Brain microvascular endothelial cell (primary cell): ENCODE measurements around the gene RRP12.

Experiments
- DNase-seq: peaks from one replicate; pipeline ENCODE4 v3.0.0-alpha.2; 2020
- H3K27ac ChIP-seq: fragments of 250-450 bp; sonication (Bioruptor Pico); 2 replicates; pipeline ENCODE4 v1.5.1; 2020; ENCODE audit warnings: mild to moderate bottlenecking, moderate library complexity
- H3K27me3 ChIP-seq: fragments of 250-450 bp; sonication (Bioruptor Pico); replicated peaks from 2 replicates; pipeline ENCODE4 v1.5.1; 2020; ENCODE audit warnings: mild to moderate bottlenecking
- H3K36me3 ChIP-seq: fragments of 250-450 bp; sonication (Bioruptor Pico); replicated peaks from 2 replicates; pipeline ENCODE4 v1.5.1; 2020; ENCODE audit warnings: mild to moderate bottlenecking
- H3K4me3 ChIP-seq: 2 replicates; pipeline ENCODE4 v1.5.1; 2011; ENCODE audit warnings: low read depth, mild to moderate bottlenecking, control low read depth, low read length, moderate library complexity
- in situ Hi-C: cut with HindIII; loops from 2 replicates; pipeline ENCODE4 v1.10.0; 2017; ENCODE audit warnings: low sequenced_read_pairs, low pct_ligation_motif_present
- TF ChIP-seq, protein P1 (sequence below): IDR thresholded peaks from 2 replicates; pipeline ENCODE4 v1.5.1; 2011; ENCODE audit warnings: low read depth, mild to moderate bottlenecking, moderate library complexity, low read length, control low read depth, inconsistent platforms; ENCODE audit errors: missing control alignments

The RRP12 gene

DNA sequence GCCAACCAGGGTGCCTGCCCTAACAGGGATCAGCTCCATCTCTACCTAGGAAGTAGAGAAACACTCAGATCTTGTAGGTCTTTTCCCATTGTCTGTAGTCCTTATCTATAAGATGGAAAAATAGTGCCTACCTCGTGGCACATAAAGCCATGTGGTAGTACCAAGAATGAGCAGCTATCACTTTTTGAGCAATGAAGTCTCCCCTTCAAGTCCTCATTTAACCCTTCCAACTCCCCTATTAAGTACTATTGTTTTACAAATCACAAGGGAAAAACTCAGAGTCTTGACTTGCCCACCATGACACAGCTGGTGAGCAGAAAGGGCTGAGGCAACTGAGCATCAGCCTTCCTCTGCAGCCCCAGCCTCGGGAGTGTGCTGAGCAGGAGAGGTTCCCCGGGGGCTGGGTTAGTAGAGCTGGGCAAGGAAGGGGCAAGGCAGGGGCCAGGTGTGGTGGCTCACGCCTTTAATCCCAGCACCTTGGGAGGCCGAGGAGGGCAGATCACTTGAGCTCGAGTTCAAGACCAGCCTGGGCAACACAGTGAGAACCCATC is 69.9 kb downstream of the RRP12 start:
- in situ Hi-C loops: no loop called here
- no peaks in the 10 kb centered on the region for H3K36me3 ChIP-seq
- DNase-seq: no peak
- no peak overlapping the region for H3K4me3 ChIP-seq
- no peak overlapping the region for H3K27ac ChIP-seq
- H3K27me3 ChIP-seq: peaks cover 7% of the 10 kb centered on the region
- TF ChIP-seq, protein P1, sequence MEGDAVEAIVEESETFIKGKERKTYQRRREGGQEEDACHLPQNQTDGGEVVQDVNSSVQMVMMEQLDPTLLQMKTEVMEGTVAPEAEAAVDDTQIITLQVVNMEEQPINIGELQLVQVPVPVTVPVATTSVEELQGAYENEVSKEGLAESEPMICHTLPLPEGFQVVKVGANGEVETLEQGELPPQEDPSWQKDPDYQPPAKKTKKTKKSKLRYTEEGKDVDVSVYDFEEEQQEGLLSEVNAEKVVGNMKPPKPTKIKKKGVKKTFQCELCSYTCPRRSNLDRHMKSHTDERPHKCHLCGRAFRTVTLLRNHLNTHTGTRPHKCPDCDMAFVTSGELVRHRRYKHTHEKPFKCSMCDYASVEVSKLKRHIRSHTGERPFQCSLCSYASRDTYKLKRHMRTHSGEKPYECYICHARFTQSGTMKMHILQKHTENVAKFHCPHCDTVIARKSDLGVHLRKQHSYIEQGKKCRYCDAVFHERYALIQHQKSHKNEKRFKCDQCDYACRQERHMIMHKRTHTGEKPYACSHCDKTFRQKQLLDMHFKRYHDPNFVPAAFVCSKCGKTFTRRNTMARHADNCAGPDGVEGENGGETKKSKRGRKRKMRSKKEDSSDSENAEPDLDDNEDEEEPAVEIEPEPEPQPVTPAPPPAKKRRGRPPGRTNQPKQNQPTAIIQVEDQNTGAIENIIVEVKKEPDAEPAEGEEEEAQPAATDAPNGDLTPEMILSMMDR: no peak

DNA sequence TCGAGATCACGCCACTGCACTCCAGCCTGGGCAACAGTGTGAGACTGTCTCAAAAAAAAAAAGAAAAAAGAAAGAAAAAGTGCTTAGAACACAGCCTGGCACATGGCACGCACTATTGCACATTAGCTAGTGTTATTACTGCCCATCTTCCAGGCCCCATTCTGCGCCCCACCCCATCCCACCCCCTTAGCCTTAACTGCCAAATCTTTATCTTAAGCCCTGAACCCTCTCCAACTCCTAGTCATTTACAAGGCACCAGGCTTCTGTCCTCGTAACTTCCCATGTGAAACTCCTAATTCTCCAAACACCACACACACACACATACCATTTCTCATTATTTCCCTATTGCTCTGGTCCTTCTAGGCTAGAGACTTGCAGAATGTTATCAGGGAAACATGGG is 71.4 kb downstream of the RRP12 start:
- in situ Hi-C loops: no loop called here
- no peak overlapping the region for H3K4me3 ChIP-seq
- TF ChIP-seq, protein P1: no peak
- DNase-seq: no peak
- no peaks in the 10 kb centered on the region for H3K27me3 ChIP-seq
- no peaks in the 10 kb centered on the region for H3K36me3 ChIP-seq
- no peak overlapping the region for H3K27ac ChIP-seq

DNA sequence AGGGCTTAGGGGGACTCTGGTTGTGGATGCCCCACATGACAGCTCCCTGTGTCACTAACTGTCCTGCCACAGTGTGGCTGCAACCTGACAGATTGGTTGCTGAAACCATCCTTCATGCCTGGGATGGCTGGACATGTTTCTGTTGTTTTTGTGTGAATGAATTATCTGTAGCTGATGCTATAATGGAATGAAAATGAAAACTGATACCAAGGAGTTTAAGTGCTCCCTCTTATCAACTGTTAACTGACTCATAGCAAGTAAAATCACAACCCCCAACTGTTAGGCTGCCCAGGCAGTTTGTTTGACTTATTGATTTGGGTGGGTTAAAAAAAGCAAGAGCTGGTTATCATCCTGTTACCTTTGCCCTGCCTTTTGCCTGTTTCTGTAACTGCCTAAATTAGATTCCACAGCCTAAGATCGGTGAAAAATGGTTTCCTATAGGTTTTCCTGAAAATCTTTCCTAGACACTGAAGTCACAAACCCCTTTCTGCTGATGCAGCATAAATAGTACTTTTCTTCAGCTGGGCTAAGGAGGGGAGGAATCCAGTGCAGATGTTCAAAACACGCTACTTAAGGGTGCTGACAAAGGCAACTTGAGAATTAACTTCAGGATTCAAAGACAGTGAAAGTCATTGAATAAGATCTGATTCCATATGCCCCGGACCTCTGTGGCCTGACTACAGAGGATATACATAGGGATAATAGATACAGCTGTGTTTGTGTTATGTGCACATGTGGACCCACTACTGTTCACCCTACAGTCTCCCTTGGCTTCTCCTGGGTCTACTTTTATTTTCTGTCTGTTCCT is 72.3 kb downstream of the RRP12 start:
- in situ Hi-C loops: no loop called here
- no peak for DNase-seq
- no peaks in the 10 kb centered on the region for H3K27me3 ChIP-seq
- H3K4me3 ChIP-seq: no peak overlapping the region
- H3K36me3 ChIP-seq: no peaks in the 10 kb centered on the region
- H3K27ac ChIP-seq: no peak overlapping the region
- TF ChIP-seq, protein P1: no peak

DNA sequence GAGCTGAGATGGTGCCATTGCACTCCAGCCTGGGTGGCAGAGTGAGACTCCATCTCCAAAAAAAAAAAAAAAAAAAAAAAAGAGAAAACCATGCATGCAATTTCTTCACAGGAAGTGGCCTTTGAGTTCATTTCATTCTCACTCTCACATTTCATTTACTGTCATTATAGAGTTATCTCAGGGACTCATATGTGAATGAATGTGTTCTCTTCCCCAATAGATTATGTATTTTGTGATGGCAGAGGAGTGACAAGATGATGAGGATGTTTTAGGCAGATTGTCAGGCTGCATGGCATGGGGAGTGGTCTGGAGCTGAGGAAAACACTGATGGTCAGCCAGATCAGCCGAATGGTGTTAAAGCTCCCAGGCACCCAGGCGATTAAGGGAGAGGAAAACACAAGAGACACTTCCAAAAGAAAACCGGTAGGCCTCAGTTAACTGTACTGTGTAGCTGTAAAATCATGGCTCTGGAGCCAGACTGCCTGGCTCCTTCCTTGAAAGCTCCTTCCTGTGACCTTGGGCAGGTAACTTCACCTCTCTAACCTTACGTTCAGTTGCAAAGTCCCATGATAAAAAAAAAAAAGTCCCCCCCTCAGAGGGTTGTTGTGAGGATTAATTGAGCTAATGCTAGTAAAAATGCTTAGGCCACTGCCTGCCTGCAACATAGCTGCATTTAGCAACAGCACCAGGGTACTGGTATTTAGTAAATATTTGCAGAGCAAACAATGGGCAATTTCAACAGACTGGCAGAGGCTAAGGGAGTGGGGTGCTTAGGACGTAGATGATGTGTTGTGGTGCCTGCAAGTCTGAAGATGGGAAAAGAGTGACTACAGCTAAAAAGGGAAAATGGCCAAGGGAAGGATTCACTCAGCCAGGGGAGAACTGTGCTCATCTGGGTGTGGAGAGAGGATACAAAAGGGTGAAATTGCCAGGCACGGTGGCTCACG is 73.5 kb downstream of the RRP12 start:
- TF ChIP-seq, protein P1: no peak
- Histone ChIP-seq H3K27me3 (no peaks in the 10 kb centered on the region), H3K36me3 (no peaks in the 10 kb centered on the region), H3K4me3 (no peak overlapping the region), H3K27ac (no peak overlapping the region)
- in situ Hi-C loops: no loop called here
- DNase-seq: no peak

DNA sequence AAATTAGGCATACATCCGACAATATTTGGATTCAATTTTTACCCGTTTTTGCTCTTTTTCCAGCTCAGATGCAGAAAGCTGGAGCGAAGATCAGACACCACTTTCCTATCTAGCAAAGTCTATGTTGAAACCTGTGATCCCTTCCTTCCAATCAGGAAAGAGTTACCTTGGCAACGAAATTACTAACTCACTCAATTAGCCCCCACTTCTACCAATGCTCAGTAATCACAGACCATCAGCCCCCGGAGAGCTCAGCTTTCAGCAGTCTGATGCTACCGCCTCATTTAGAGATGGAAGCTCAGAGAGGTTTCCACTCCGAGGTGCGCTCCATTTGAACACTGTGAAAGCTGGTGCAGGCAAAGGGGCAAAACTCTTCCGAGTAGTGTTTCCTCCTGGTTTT is 75.4 kb downstream of the RRP12 start:
- TF ChIP-seq, protein P1: no peak
- no peak overlapping the region for H3K27ac ChIP-seq
- no peaks in the 10 kb centered on the region for H3K36me3 ChIP-seq
- no peak overlapping the region for H3K4me3 ChIP-seq
- in situ Hi-C loops: no loop called here
- H3K27me3 ChIP-seq: no peaks in the 10 kb centered on the region
- no peak for DNase-seq
